Hepatocyte (in vitro differentiated cells): Measurements from ENCODE around the gene DHX57. TPM values are rescaled to one million over a fixed set of nuclear protein-coding genes. Genes with fewer than 3 reads are reported as not detected.

Source experiments
- DNase-seq: peaks from one replicate; pipeline ENCODE4 v3.0.0-alpha.2; 2016; ENCODE audit warnings: low spot score
- H2AFZ ChIP-seq: fragments of 200-600 bp; sonication (generic); 2 replicates; pipeline ENCODE4 v1.6.0; 2016; ENCODE audit warnings: antibody characterized with exemption, mild to moderate bottlenecking
- H3K27ac ChIP-seq: fragments of 200-600 bp; sonication (generic); 2 replicates; pipeline ENCODE4 v1.5.1; 2016; ENCODE audit warnings: mild to moderate bottlenecking
- H3K27me3 ChIP-seq: fragments of 200-600 bp; sonication (generic); 2 replicates; pipeline ENCODE4 v1.6.1; 2016
- H3K36me3 ChIP-seq: fragments of 200-600 bp; sonication (generic); replicated peaks from 2 replicates; pipeline ENCODE4 v1.5.1; 2016; ENCODE audit warnings: low read depth; ENCODE audit not compliant: insufficient read depth
- H3K4me1 ChIP-seq: fragments of 200-600 bp; sonication (generic); 2 replicates; pipeline ENCODE4 v1.5.1; 2016; ENCODE audit warnings: mild to moderate bottlenecking, moderate library complexity; ENCODE audit not compliant: insufficient read depth
- H3K4me2 ChIP-seq: fragments of 200-600 bp; sonication (generic); 2 replicates; pipeline ENCODE4 v1.6.0; 2016
- H3K4me3 ChIP-seq: fragments of 200-600 bp; sonication (generic); 2 replicates; pipeline ENCODE4 v1.5.1; 2016; ENCODE audit warnings: mild to moderate bottlenecking
- H3K79me2 ChIP-seq: fragments of 200-600 bp; sonication (generic); 2 replicates; pipeline ENCODE4 v1.6.0; 2017; ENCODE audit warnings: mild to moderate bottlenecking
- H3K9me2 ChIP-seq: fragments of 200-600 bp; sonication (generic); replicated peaks from 2 replicates; pipeline ENCODE4 v1.6.0; 2017; ENCODE audit warnings: mild to moderate bottlenecking; ENCODE audit not compliant: insufficient read depth
- H3K9me3 ChIP-seq: fragments of 200-600 bp; sonication (generic); 2 replicates; pipeline ENCODE4 v1.5.1; 2016; ENCODE audit warnings: low read depth, mild to moderate bottlenecking
- H4K20me1 ChIP-seq: fragments of 200-600 bp; sonication (generic); 2 replicates; pipeline ENCODE4 v1.6.0; 2016; ENCODE audit warnings: mild to moderate bottlenecking; ENCODE audit not compliant: insufficient read depth, poor library complexity, severe bottlenecking
- EZH2 ChIP-seq: fragments of 200-600 bp; sonication (generic); IDR thresholded peaks from 2 replicates; pipeline ENCODE4 v1.6.1; 2016; ENCODE audit warnings: antibody characterized with exemption, mild to moderate bottlenecking, borderline replicate concordance
- EZH2phosphoT487 ChIP-seq: fragments of 200-600 bp; sonication (generic); IDR thresholded peaks from one replicate; pipeline ENCODE4 v1.6.1; 2018; ENCODE audit warnings: antibody characterized with exemption, mild to moderate bottlenecking, low read depth, moderate library complexity; ENCODE audit not compliant: unreplicated experiment, severe bottlenecking
- WGBS: methylation state at CpG from one replicate; pipeline ENCODE4 v1.1.6; 2016; ENCODE audit warnings: low lambda C conversion rate; ENCODE audit errors: missing lambda C conversion rate; 5-methylcytosine and 5-hydroxymethylcytosine counted together
- polyA plus RNA-seq: library from polyadenylated mRNA; unstranded; fragments of >200 nt; fragmentation: Nextera tagmentation; extraction: Ambion mirVana; gene quantifications from 2 replicates; pipeline ENCODE4 v1.2.1, GENCODE V29; 2016
- small RNA-seq: library from RNA; depleted of rRNA; stranded (forward); fragments of <200 nt; gene quantifications from one replicate; pipeline ENCODE3, GENCODE V24; 2014
- total RNA-seq: library from RNA; depleted of rRNA; stranded (reverse); fragments of >200 nt; gene quantifications from 2 replicates; pipeline ENCODE4 v1.2.3, GENCODE V29; 2014
- TF ChIP-seq, protein P1 (sequence below): fragments of 200-600 bp; sonication (generic); IDR thresholded peaks from 2 replicates; pipeline ENCODE4 v1.5.1; 2016; ENCODE audit warnings: antibody characterized with exemption, mild to moderate bottlenecking; ENCODE audit not compliant: poor library complexity

The DHX57 gene
- total and polyA plus RNA-seq, 2 experiments from 2014 or later = 7.0 to 19.4 TPM

GRCh38 chr2:38748943-38749804 lies 126.6 kb downstream of the DHX57 start:
- Histone ChIP-seq H3K27me3 (no peaks in the 10 kb centered on the region), H3K4me1 (peaks cover 37% of the 10 kb centered on the region), H3K4me2 (peak overlapping the region; percentile 84), H3K9me3 (no peaks in the 10 kb centered on the region), H3K4me3 (peak overlapping the region; percentile 70), H4K20me1 (peaks cover 48% of the 10 kb centered on the region), H2AFZ (no peak overlapping the region), H3K79me2 (peaks cover 60% of the 10 kb centered on the region), H3K27ac (no peak overlapping the region), H3K9me2 (no peaks in the 10 kb centered on the region), H3K36me3 (peaks cover 11% of the 10 kb centered on the region)
- 71% methylated on average over 26 of the region's 26 CpGs for WGBS
- no peak for TF ChIP-seq EZH2
- no peak for TF ChIP-seq EZH2phosphoT487
- TF ChIP-seq, protein P1, sequence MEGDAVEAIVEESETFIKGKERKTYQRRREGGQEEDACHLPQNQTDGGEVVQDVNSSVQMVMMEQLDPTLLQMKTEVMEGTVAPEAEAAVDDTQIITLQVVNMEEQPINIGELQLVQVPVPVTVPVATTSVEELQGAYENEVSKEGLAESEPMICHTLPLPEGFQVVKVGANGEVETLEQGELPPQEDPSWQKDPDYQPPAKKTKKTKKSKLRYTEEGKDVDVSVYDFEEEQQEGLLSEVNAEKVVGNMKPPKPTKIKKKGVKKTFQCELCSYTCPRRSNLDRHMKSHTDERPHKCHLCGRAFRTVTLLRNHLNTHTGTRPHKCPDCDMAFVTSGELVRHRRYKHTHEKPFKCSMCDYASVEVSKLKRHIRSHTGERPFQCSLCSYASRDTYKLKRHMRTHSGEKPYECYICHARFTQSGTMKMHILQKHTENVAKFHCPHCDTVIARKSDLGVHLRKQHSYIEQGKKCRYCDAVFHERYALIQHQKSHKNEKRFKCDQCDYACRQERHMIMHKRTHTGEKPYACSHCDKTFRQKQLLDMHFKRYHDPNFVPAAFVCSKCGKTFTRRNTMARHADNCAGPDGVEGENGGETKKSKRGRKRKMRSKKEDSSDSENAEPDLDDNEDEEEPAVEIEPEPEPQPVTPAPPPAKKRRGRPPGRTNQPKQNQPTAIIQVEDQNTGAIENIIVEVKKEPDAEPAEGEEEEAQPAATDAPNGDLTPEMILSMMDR = no peak
- DNase-seq = no peak

- 92% methylated on average over 9 of the region's 9 CpGs for WGBS
- Histone ChIP-seq H3K9me2 (no peaks in the 10 kb centered on the region), H3K27ac (no peak overlapping the region), H3K4me1 (peaks cover 37% of the 10 kb centered on the region), H3K9me3 (no peaks in the 10 kb centered on the region), H3K27me3 (no peaks in the 10 kb centered on the region), H2AFZ (no peak overlapping the region), H3K36me3 (peaks cover 11% of the 10 kb centered on the region), H3K4me2 (peak overlapping the region; percentile 84), H4K20me1 (peaks cover 52% of the 10 kb centered on the region), H3K79me2 (peaks cover 68% of the 10 kb centered on the region), H3K4me3 (no peak overlapping the region)
- TF ChIP-seq, protein P1 = no peak
- no peak for TF ChIP-seq EZH2phosphoT487
- no peak for TF ChIP-seq EZH2
- DNase-seq = no peak
Measured at GRCh38 chr2:38748391-38748790, 127.3 kb downstream of the DHX57 start.

- no peaks in the 10 kb centered on the region for H3K27me3 ChIP-seq
- peaks cover 58% of the 10 kb centered on the region for H4K20me1 ChIP-seq
- no peak for DNase-seq
- WGBS = 38% methylated on average over 5 of the region's 5 CpGs
- H3K79me2 ChIP-seq = peaks cover 68% of the 10 kb centered on the region
- TF ChIP-seq EZH2phosphoT487 (no peak), EZH2 (no peak)
- TF ChIP-seq, protein P1 = no peak
- H3K4me3 ChIP-seq = no peak overlapping the region
- H2AFZ ChIP-seq = no peak overlapping the region
- peaks cover 11% of the 10 kb centered on the region for H3K36me3 ChIP-seq
- H3K4me2 ChIP-seq = peak overlapping the region; percentile 84
- H3K4me1 ChIP-seq = peaks cover 37% of the 10 kb centered on the region
- H3K27ac ChIP-seq = peak overlapping the region; percentile 6
- no peaks in the 10 kb centered on the region for H3K9me2 ChIP-seq
- H3K9me3 ChIP-seq = no peaks in the 10 kb centered on the region
Measured at GRCh38 chr2:38747819-38748218, 127.9 kb downstream of the DHX57 start.

Small RNA genes lying within 50 kb of the gene (small RNA-seq; reads per million reads assigned to genes)
- gene RNU6-851P = not detected

Other genes starting within 250 kb of the DHX57 start
- gene GALM, start 209.8 kb downstream of the DHX57 start, total RNA-seq = 49.2 and 59.4 TPM in 2 replicates
- gene GALM, start 209.8 kb downstream of the DHX57 start, polyA plus RNA-seq = 48.3 and 52.6 TPM in 2 replicates
- 113 and 120 TPM in 2 replicates for gene SRSF7, start 124.6 kb downstream of the DHX57 start, total RNA-seq
- 147 and 172 TPM in 2 replicates for gene SRSF7, start 124.6 kb downstream of the DHX57 start, polyA plus RNA-seq
- gene GEMIN6, start 97.7 kb downstream of the DHX57 start, total RNA-seq = 12.6 and 15.7 TPM in 2 replicates
- gene GEMIN6, start 97.7 kb downstream of the DHX57 start, polyA plus RNA-seq = 13.4 and 16.2 TPM in 2 replicates
- 19.3 and 24.6 TPM in 2 replicates for gene MORN2, start within 50 bp of the DHX57 start, total RNA-seq
- gene MORN2, start within 50 bp of the DHX57 start, polyA plus RNA-seq = 20.3 and 26.4 TPM in 2 replicates
- gene ARHGEF33, start 13.9 kb upstream of the DHX57 start, total RNA-seq = 0.12 and 0.27 TPM in 2 replicates
- 0.31 and 0.62 TPM in 2 replicates for gene ARHGEF33, start 13.9 kb upstream of the DHX57 start, polyA plus RNA-seq
- 34.6 and 48.4 TPM in 2 replicates for gene SOS1, start 245.1 kb upstream of the DHX57 start, total RNA-seq
- 11.9 and 14.4 TPM in 2 replicates for gene SOS1, start 245.1 kb upstream of the DHX57 start, polyA plus RNA-seq